HG03575 (cell line): ENCODE data around the gene XYLB.
"Not testable (repeated sequence)": the region's sequence is repeated elsewhere in the genome, so short reads cannot be mapped to it uniquely, and the experiment has no call there.

ENCODE experiments used
- ATAC-seq: cut with Tn5 transposase; IDR thresholded peaks from one replicate; pipeline ENCODE4 v1.9.1; 2021; ENCODE audit not compliant: unreplicated experiment, insufficient number of reproducible peaks, low FRiP score; ENCODE audit errors: extremely low read depth

XYLB gene

DNA sequence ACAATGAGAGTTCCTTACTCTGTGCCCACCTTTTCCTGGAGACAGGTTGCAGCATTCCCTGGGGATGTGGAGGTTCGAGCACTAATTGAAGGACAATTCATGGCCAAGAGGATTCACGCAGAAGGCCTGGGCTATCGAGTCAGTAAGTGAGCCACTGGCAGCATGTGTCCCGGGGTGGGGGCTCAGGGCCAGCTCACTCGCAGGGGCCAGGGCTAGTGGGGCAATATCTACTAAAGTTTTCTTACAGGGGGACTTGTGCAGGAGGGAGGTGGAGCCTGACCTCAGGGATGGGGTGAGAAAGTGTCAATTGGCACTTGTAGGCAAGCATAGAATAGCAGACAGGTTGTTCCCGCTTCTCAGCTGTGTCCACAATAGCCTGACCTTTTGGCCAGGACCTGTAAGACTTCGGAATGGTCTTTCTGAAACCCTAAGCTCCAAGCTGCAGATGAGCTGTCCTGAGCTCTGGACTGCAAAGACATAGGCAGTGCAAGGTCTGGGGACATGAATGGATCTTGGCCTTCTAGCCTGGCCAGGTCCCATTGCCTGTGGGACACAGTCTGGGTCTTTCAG, 32.7 kb downstream of the XYLB start:
- no peak for ATAC-seq

DNA sequence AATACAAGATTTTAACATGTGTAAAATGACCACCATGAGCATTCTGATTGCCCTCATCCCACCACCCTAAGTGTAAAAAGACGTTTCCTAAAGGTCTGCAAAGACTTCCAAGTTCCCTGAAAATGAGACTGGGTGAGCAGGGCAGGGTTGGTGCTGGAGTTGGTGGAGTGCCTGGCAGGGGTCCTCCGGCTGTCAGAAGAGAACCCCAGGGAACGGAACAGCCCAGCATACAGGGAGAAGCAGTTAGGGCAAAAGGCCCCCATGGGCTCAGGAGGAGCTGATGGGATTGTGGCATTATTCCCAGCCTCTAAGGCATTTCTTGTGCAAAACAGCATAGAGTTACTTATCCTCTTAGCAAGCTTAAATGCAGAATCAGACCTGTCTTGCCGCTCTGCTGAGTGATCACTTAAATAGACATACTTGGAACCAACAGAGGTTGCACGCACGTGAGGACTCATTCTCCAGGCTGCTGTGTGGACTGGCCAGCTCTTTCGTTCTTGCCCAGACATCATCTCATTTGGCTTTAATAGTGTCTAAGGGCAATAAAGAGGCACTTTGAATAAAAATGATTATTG, 36.0 kb downstream of the XYLB start:
- no peak for ATAC-seq

DNA sequence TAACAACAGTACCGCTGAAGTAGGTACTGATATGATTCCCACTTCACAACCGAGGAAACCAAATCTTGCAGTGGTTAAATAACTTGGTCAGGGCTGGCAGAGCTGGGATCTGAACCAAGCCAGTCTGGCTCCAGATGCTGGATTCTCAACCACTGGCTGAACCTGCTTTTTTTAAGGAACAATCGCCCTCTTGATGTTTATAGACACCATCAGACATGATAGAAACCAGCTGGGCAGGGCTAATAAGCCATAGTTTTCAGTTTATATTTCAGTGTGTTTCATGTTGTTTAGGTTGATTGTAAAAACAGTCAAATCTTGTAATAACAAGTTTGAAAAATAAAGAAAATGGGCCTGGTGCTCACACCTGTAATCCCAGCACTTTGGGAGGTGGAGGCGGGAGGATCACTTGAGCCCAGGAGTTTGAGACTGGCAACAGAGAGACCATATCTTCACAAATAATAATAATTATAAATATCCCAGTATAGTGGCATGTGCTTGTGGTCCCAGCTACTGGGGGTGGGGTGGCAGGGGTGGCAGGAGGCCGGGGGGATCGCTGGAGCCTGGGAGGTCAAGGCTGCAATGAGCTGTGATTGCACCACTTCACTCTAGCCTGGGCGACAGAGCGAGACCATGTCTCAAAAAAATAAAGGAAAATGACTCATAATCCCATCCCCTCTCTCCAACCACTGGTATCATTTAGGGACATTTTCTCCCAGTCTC, 36.7 kb downstream of the XYLB start:
- no peak for ATAC-seq

DNA sequence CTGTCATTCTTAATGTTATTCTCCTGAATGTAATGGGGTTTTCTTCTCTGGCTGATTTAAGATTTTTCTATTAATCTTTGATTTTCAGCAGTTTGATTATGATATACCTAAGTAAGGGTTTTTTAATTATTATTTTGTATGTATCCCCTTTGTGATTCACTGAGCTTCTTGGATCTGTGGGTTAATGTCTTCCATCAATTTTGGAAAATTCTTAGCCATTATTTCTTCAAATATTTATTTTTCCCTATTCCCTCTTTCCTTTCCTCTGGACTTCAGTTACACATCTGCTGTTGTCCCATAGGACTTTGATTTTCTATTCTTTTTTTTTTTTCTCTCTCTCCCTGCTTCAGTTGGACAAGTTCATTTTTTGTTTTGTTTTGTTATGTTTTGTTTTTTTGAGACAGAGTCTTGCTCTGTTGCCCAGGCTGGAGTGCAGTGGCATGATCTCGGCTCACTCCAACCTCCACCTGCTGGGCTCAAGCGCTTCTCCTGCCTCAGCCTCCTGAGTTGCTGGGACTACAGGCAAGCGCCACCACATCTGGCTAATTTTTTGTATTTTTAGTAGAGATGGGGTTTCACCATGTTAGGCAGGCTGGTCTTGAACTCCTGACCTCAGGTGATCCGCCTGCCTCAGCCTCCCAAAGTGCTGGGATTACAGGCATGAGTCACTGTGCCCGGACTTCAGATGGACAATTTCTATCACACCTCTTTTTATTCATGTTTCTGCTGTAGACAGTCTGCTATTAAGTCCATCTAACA, 40.6 kb downstream of the XYLB start:
- ATAC-seq = no peak

DNA sequence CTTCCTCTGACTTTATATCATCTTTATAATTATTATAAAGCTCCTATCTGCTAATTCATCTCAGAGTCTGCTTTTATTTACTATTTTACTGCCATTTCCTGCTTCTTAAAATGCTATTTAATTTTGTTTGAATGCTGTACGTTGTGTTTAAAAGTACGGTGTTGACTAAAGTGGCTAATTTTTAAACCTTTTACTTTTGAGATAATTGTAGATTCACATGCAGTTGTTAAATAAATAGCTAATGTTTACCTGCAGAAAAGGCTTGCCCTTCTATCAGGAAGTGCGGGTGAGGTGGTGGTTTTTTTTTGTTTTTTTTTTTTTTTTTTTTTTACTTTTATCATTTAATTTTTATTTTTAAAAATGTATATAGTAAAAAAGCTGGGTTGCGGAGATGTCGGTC, 41.3 kb downstream of the XYLB start:
- ATAC-seq = no peak

DNA sequence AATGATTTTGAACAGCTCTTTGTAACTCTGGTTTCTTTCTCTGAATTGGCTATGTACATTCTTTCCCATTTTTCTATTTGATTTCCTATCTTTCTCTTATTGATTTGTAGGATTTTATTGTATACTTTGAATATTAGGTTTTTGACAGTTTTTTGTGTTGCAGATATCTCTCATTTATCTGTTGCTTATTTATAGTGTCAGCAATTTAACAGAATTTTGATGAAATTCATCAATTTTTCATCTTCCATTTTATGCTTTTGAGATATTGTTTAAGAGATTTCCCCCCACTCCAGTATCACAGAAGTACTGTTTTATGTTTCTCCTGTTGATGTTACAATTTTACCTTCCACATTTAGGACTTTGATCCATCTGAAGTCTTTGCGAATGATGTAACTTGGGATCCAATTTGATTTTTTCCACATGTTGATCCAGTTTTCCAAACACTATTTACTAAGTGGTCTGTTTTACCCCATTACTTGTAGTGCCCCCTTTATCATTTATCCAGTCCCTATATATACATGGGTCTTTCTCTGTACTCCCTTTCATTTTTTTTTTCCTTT, 46.1 kb downstream of the XYLB start:
- no peak for ATAC-seq

DNA sequence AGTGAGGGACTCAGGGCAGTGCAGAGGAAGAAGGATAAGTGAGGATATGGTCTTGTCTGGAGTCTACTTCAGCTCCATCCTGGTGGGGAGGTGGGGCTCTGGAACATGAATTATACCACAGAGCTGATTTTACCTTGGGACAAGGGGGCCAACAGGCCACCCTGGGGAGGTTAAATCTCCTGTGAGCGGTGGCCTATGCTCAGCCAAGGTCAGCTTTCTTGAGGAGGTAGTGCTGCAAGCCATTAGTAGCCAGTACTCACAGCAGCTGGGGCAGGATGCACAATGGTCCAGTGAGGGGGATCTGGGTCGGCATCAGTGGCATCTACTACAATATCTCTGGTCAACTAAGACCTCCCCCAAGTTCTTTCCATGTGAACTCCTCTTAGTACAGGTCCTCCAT, 49.7 kb downstream of the XYLB start:
- ATAC-seq = no peak

DNA sequence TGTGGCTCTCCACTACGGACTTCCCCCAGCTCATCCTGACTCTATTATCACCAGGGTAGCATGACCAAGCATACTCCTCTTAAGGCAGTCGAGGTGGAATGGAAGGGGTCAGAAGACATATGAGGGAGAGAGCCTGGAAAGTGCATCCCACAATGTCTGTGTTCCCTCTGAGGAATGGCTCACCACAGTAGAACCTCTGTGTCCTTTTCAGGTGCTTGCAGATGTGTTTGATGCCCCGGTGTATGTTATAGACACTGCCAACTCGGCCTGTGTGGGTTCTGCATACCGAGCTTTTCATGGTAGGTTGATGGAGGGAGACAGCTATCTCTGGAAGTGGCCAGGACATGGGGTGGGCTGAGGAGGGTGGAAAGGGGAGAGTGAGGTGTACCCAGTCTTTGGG, 50.3 kb downstream of the XYLB start:
- ATAC-seq = no peak

DNA sequence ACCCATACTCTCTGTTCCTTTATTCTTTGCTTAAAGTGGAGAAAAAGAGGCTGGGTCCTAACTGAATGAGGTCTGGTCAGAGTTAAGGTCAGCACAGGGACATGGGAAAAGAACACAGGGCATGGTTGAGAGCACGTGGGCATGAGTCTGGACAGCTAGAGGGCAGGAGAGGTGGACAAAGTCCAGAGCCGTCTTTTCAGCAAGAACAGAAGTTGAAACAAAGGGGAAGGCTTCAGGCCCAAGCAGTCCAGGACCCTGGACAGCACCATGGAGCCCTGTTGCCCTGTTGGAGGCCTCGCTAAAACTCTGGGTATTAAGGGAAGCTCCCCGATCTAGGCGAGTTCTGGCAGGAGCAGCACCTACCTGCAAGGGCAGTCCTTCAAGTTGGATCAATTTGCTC, 50.7 kb downstream of the XYLB start:
- ATAC-seq = no peak

DNA sequence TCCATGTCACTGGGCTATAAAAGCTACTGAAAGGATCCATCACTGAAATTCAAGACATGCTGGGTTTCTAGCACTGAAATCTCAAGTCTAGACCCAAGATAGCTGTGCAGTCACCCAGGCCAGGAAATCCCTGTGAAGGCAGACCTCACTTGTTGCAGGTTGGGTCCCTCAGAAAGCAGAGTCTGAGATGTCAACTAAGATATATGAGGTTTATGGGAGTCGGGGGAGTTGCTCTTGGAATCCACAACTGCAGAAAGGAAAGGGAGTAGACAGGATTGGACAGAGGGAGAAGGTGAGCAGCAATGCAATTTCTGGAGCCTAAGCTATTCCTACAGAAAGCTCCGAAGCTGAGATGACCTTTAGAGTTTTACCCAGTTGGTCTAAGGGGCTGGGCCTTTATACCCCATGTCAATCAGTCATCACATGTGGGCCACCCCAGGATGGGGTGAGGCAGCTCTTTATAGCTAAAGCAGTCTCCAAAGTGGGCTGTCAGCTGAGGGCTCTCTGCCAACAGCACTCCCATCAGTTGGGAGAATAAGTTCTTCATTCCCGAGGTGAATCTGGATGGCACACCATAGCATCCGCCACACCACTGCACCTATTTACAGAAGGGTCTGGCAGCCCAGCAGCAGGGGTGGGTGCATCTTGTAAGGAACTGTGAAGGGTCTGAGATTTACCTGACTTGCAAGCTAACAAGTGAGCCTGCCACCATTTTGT, 54.8 kb downstream of the XYLB start:
- no peak for ATAC-seq

DNA sequence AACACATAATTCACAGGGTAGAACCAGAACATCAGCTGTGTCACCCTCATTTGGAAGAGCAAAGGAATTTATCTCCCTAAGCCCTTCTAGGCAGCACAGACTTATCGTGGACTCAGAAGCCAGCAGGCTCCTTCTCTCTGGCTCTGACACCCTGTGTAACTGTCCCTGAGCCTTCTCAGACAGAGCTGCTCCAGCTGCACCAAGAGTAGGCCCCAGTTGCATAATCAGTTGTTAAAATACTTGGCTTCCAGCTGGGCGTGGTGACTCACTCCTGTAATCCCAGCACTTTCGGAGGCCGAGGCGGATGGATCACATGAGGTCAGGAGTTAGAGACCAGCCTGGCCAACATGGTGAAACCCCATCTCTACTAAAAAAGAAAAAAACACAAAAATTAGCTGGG, 57.7 kb downstream of the XYLB start:
- ATAC-seq = no peak

DNA sequence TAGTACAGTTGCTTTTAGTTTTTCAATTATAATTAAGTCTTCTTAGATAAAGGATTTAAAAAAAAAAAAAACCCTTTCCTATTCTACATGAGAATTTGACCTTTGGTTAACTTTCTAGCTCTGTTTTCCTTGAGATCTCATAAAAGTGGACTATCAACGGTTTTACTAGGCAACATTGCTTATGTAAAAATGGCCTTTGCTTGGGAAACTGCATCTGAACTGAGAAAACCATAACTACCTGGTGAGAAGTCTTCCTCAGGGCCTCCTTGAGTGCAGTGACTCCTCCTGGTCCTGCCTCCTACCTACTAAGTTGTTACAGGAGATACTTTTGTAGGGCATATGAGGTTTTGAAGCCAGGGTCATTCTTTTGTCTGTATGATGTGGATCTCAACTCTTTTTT, 65.0 kb downstream of the XYLB start:
- ATAC-seq = no peak

DNA sequence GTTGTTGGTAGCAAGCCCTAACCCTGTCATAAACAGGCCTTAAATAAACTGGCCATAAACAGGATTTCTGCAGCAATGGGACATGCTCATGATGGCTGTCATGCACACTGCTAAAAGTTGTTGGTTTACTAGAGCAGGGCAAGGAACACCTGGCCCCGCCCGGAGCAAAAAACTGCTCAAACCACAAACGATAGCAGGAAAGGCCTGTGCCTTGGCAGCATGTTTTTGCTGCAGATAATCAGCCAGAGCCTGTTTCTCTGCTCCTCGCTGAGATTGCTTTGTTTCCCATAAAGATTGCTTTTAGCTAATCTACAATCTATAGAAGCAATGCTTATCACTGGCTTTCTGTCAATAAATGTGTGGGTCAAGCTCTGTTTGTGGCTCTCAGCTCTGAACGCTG, 74.2 kb downstream of the XYLB start:
- not testable (repeated sequence) for ATAC-seq

DNA sequence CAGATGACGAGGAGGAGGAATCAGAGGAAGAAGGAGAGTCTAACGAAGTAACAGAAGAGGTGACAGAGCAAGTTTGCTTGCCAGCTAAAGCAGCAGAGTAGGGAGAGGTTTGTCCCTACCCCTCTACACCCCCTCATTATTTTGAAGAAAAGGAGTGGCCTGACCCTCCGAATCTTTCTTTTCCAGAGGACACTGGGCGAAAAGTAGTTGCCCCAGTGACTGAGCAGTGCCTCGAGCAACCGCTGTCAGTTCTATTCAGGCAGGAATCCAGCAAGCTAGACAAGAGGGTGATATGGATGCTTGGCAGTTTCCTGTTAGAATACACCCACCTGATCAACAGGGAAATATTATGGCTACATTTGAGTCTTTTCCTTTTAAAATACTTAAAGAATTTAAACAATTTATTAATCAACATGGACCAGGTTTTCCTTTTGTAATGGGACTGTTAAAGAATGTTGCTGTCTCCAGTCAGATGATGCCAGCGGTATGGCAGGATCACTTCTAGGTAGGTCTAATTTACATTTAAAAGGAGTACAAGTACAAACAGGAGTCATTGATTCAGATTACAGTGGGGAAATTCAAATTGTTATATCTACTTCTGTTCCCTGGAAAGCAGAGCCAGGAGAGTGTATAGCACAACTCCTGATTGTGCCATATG, 75.2 kb downstream of the XYLB start:
- no peak for ATAC-seq

DNA sequence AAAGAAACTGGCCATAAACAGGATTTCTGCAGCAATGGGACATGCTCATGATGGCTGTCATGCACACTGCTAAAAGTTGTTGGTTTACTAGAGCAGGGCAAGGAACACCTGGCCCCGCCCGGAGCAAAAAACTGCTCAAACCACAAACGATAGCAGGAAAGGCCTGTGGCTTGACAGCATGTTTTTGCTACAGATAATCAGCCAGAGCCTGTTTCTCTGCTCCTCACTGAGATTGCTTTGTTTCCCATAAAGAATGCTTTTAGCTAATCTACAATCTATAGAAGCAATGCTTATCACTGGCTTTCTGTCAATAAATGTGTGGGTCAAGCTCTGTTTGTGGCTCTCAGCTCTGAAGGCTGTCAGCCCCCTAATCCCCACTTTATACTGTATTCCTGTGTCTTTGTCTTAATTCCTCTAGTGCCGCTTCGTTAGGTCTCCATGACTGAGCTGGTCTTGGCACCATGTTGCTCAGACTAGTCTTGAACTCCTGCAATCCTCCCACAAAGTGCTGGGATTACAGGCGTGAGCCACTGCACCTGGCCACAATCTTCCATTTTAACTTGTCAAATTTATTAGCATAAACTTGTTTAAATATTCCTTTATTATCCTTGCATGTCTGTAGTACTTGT, 80.3 kb downstream of the XYLB start:
- not testable (repeated sequence) for ATAC-seq

DNA sequence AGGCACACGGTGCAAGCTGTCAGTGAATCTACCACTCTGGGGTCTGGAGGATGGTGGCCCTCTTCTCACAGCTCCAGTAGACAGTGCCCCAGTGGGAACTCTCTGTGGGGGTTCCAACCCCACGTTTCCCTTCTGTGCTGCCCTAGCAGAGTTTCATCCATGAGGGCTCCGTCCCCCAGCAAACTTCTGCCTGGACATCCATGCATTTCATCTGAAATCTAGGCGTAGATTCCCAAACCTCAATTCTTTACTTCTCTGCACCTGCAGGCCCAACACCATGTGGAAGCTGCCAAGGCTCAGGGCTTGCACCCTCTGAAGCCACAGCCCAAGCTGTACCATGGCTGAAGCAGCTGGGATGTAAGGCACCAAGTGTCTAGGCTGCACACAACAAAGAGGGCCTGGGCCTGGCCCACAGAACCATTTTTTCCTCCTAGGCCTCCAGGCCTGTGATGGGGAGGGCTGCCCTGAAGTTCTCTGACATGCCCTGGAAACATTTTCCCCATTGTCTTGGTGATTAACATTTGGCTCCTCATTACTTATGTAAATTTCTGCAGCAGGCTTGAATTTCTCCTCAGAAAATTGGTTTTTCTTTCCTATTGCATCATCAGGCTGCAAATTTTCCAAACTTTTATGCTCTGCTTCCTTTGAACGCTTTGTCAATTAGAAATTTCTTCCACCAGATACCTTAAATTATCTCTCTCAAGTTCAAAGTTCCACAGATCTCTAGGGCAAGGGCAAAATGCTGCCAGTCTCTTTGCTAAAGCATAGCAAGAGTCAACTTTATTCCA, 86.5 kb downstream of the XYLB start:
- not testable (repeated sequence) for ATAC-seq

DNA sequence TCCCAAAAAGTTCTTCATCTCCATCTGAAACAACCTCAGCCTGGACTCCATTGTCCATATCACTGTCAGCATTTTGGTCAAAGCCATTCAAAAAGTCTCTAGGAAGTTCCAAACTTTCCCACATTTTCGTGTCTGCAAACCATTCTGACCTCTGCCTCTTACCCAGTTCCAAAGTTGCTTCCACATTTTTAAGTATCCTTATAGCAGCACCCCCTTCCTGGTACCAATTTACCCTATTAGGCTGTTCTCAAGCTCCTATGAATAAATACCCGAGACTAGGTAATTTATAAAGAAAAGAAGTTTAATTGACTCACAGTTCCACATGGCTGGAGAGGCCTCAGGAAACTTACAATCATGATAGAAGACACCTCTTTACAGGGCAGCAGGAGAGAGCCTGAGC, 87.1 kb downstream of the XYLB start:
- ATAC-seq = not testable (repeated sequence)
